ENCODE data around the gene LY6G5C.

LY6G5C gene

DNA sequence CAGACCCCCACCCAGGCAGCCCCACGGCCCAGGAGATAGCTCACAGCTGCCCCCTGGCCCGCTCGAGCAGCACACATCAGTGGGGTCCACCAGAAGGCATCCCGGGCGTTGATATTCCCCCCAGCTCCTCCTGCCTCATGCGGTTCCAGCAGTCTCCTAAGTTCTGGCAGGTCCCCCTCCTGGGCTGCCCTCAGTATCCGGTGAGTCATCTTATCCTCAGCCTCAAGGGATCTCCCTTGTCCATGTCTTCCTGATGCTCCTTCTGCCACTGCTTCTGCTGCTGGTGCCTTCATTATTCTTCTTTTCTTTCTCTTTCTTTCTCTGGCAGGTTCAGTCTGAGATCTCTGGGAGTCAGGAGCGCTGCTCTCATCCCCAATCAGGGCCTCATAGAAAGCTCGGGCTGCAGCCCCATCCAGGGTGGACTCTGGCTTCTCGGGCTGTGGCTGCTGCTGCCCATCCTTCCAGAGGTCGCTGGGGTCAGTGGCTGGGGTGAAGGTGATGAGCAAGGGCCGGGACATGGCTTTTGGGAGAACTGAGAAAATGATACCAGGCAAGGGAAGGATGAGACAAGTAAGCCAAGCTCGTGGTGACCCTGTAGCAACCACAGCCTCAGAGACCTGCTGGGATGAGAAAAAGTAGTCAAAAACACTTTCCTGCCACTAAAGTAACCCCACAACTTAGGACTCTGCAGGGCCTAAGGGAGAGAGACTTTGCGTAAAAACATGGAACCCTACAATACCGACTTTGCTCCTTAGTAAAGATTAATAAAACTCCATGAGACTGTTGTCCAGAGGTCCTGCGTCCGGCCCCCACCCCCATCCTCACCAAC lies 16.7 kb downstream of the LY6G5C start:
- TF ChIP-seq, protein P1, sequence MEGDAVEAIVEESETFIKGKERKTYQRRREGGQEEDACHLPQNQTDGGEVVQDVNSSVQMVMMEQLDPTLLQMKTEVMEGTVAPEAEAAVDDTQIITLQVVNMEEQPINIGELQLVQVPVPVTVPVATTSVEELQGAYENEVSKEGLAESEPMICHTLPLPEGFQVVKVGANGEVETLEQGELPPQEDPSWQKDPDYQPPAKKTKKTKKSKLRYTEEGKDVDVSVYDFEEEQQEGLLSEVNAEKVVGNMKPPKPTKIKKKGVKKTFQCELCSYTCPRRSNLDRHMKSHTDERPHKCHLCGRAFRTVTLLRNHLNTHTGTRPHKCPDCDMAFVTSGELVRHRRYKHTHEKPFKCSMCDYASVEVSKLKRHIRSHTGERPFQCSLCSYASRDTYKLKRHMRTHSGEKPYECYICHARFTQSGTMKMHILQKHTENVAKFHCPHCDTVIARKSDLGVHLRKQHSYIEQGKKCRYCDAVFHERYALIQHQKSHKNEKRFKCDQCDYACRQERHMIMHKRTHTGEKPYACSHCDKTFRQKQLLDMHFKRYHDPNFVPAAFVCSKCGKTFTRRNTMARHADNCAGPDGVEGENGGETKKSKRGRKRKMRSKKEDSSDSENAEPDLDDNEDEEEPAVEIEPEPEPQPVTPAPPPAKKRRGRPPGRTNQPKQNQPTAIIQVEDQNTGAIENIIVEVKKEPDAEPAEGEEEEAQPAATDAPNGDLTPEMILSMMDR (IDR thresholded peaks at IDR 0.05; ENCODE audit: low read depth, low read length), result no peak
- TF ChIP-seq POLR2A (IDR thresholded peaks at IDR 0.05; ENCODE audit: extremely low read depth, insufficient read length) (no peak), MYC (IDR thresholded peaks at IDR 0.05; ENCODE audit: low read depth, low read length) (no peak)
- TF ChIP-seq, protein P2, sequence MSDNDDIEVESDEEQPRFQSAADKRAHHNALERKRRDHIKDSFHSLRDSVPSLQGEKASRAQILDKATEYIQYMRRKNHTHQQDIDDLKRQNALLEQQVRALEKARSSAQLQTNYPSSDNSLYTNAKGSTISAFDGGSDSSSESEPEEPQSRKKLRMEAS (IDR thresholded peaks at IDR 0.05; ENCODE audit: low read depth, low read length), result no peak
- peak overlapping the region; percentile 87 for H3K4me3 ChIP-seq (ENCODE audit: low read depth, low read length)
- DNase-seq (ENCODE audit: low read depth), result peak; percentile 69

- no peak for TF ChIP-seq MYC (IDR thresholded peaks at IDR 0.05; ENCODE audit: low read depth, low read length)
- TF ChIP-seq, protein P2 (IDR thresholded peaks at IDR 0.05; ENCODE audit: low read depth, low read length), result no peak
- TF ChIP-seq, protein P1 (IDR thresholded peaks at IDR 0.05; ENCODE audit: low read depth, low read length), result no peak
- no peak for TF ChIP-seq POLR2A (IDR thresholded peaks at IDR 0.05; ENCODE audit: extremely low read depth, insufficient read length)
- DNase-seq (ENCODE audit: low read depth), result no peak
- peak overlapping the region; percentile 87 for H3K4me3 ChIP-seq (ENCODE audit: low read depth, low read length)
These were observed 17.5 kb downstream of the LY6G5C start for GRCh38 chr6:31663126-31663960.

- TF ChIP-seq POLR2A (IDR thresholded peaks at IDR 0.05; ENCODE audit: extremely low read depth, insufficient read length), result no peak
- TF ChIP-seq, protein P1 (IDR thresholded peaks at IDR 0.05; ENCODE audit: low read depth, low read length), result no peak
- DNase-seq (ENCODE audit: low read depth), result no peak
- no peak overlapping the region for H3K4me3 ChIP-seq (ENCODE audit: low read depth, low read length)
These were observed 18.6 kb downstream of the LY6G5C start for GRCh38 chr6:31662124-31662723.

DNA sequence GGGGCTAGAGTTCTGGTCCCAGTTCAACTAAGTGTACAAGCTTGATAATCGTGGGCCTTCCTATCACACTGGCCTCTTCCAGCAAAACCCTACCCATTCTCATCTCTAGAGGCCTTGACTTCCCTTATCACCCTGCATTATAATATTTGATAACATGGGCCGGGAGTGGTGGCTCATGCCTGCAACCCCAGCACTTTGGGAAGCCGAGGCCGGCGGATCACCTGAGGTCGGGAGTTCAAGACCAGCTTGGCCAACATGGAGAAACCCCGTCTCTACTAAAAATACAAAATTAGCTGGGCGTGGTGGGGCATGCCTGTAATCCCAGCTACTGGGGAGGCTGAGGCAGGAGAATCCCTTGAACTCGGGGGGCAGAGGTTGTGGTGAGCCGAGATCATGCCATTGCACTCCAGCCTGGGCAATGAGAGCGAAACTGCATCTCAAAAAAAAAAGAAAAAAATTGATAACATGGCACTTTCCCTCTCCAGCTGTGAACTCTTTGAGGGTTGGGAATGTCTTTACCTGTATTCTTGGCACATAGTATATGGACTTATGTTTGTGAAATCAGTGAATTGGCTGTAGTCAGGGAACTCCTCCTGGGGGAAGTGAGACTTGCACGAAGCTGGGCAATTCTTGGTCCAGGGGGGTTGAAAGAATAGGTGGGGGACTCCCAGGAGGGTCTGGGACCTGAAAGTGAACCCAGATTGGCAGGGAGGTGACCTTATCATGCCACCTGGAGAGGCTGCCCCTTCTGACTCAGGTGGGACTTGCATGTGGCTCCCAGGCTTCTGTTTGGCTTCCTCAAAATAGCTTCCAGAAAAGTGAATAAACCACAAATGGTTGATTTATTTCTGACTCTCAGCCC lies 19.4 kb downstream of the LY6G5C start:
- DNase-seq (ENCODE audit: low read depth), result no peak
- H3K4me3 ChIP-seq (ENCODE audit: low read depth, low read length), result peak overlapping the region; percentile 63
- TF ChIP-seq POLR2A (IDR thresholded peaks at IDR 0.05; ENCODE audit: extremely low read depth, insufficient read length) (no peak), MYC (IDR thresholded peaks at IDR 0.05; ENCODE audit: low read depth, low read length) (no peak)
- TF ChIP-seq, protein P2 (IDR thresholded peaks at IDR 0.05; ENCODE audit: low read depth, low read length), result no peak
- TF ChIP-seq, protein P1 (IDR thresholded peaks at IDR 0.05; ENCODE audit: low read depth, low read length), result no peak

Measured in NB4 (cell line).